Astrocyte (in vitro differentiated cells and primary cell): Measurements from ENCODE around the gene ADAM8. TPM values are rescaled to one million over a fixed set of nuclear protein-coding genes. Genes with fewer than 3 reads are reported as not detected.
"Not testable (repeated sequence)": the region's sequence is repeated elsewhere in the genome, so short reads cannot be mapped to it uniquely, and the experiment has no call there.

Experiments used
- DNase-seq: peaks from one replicate; pipeline ENCODE4 v3.0.0-alpha.2; 2010; ENCODE audit warnings: low read depth
- FAIRE-seq: peaks from 2 replicates; lab custom pipeline; 2011; peaks lifted over from hg19 to GRCh38; lab: Jason Lieb, UNC
- H2AFZ ChIP-seq: 2 replicates; pipeline ENCODE4 v1.6.0; 2012; ENCODE audit warnings: low read depth, low read length, inconsistent platforms
- H3K27ac ChIP-seq: 2 replicates; pipeline ENCODE4 v1.5.1; 2011; ENCODE audit warnings: low read depth, low read length, inconsistent platforms
- H3K27me3 ChIP-seq: 2 replicates; pipeline ENCODE4 v1.6.0; 2011; ENCODE audit warnings: low read length, inconsistent platforms; ENCODE audit not compliant: insufficient read depth
- H3K36me3 ChIP-seq: 2 replicates; pipeline ENCODE4 v1.5.1; 2011; ENCODE audit warnings: low read length, inconsistent platforms; ENCODE audit not compliant: insufficient read depth
- H3K4me1 ChIP-seq: 2 replicates; pipeline ENCODE4 v1.5.1; 2011; ENCODE audit warnings: low read length, inconsistent platforms; ENCODE audit not compliant: insufficient read depth
- H3K4me2 ChIP-seq: 2 replicates; pipeline ENCODE4 v1.6.0; 2012; ENCODE audit warnings: low read length, inconsistent platforms
- H3K4me3 ChIP-seq: 2 replicates; pipeline ENCODE4 v1.5.1; 2011; ENCODE audit warnings: low read depth, mild to moderate bottlenecking, low read length, inconsistent platforms; ENCODE audit not compliant: insufficient read depth
- H3K79me2 ChIP-seq: 2 replicates; pipeline ENCODE4 v1.6.0; 2012; ENCODE audit warnings: mild to moderate bottlenecking, low read length, inconsistent platforms; ENCODE audit not compliant: insufficient read depth
- H3K9ac ChIP-seq: 2 replicates; pipeline ENCODE4 v1.6.0; 2012; ENCODE audit warnings: mild to moderate bottlenecking, low read length, inconsistent platforms
- H3K9me3 ChIP-seq: 2 replicates; pipeline ENCODE4 v1.5.1; 2012; ENCODE audit warnings: low read depth, mild to moderate bottlenecking, low read length, inconsistent platforms; ENCODE audit not compliant: insufficient read depth
- H4K20me1 ChIP-seq: 2 replicates; pipeline ENCODE4 v1.6.0; 2012; ENCODE audit warnings: low read length, inconsistent platforms; ENCODE audit not compliant: insufficient read depth
- H3K27ac Mint-ChIP-seq: one replicate; pipeline ENCODE4 v1.8.0; 2021; ENCODE audit warnings: mild to moderate bottlenecking, mixed read lengths; ENCODE audit not compliant: unreplicated experiment
- H3K27me3 Mint-ChIP-seq: one replicate; pipeline ENCODE4 v1.8.0; 2021; ENCODE audit warnings: low read depth, mixed read lengths; ENCODE audit not compliant: unreplicated experiment
- H3K36me3 Mint-ChIP-seq: one replicate; pipeline ENCODE4 v1.8.0; 2021; ENCODE audit warnings: low read depth, mixed read lengths; ENCODE audit not compliant: unreplicated experiment
- H3K4me1 Mint-ChIP-seq: one replicate; pipeline ENCODE4 v1.8.0; 2021; ENCODE audit warnings: low read depth, mixed read lengths; ENCODE audit not compliant: unreplicated experiment
- H3K4me3 Mint-ChIP-seq: one replicate; pipeline ENCODE4 v1.8.0; 2021; ENCODE audit warnings: mild to moderate bottlenecking, moderate library complexity, mixed read lengths; ENCODE audit not compliant: unreplicated experiment
- H3K9me3 Mint-ChIP-seq: one replicate; pipeline ENCODE4 v1.8.0; 2021; ENCODE audit warnings: mild to moderate bottlenecking, mixed read lengths; ENCODE audit not compliant: unreplicated experiment
- CTCF ChIP-seq: IDR thresholded peaks from 2 replicates; pipeline ENCODE4 v1.5.1; 2011; ENCODE audit warnings: low read depth, mild to moderate bottlenecking, inconsistent platforms, low read length, moderate library complexity; ENCODE audit not compliant: insufficient read depth
- EZH2 ChIP-seq: IDR thresholded peaks from 2 replicates; pipeline ENCODE4 v1.6.1; 2012; ENCODE audit warnings: mild to moderate bottlenecking, low read length, inconsistent platforms; ENCODE audit not compliant: insufficient read depth
- total RNA-seq: library from RNA; stranded (reverse); gene quantifications from 2 replicates; pipeline ENCODE4 v1.2.1, GENCODE V29; 2021

ADAM8 gene
- total RNA-seq, 1 donor from 2014 or later = 4.6 TPM

- FAIRE-seq (no peak), DNase-seq (no peak)
- no peak overlapping the region for H3K4me3 ChIP-seq
- H3K36me3 ChIP-seq = no peaks in the 10 kb centered on the region
- no peak overlapping the region for H3K4me2 ChIP-seq
- no peak overlapping the region for H3K27ac Mint-ChIP-seq
- peaks cover 20% of the 10 kb centered on the region for H3K27me3 ChIP-seq
- H3K4me1 Mint-ChIP-seq = peaks cover 5% of the 10 kb centered on the region
- H3K4me3 Mint-ChIP-seq = no peak overlapping the region
- H3K27me3 Mint-ChIP-seq = peaks cover 53% of the 10 kb centered on the region
- H3K9ac ChIP-seq = no peak overlapping the region
- no peak overlapping the region for H2AFZ ChIP-seq
- H3K79me2 ChIP-seq = no peaks in the 10 kb centered on the region
- no peaks in the 10 kb centered on the region for H3K4me1 ChIP-seq
- no peaks in the 10 kb centered on the region for H3K9me3 ChIP-seq
- H3K9me3 Mint-ChIP-seq = peaks cover 5% of the 10 kb centered on the region
- H3K27ac ChIP-seq = no peak overlapping the region
- TF ChIP-seq CTCF (no peak), EZH2 (no peak)
- H3K36me3 Mint-ChIP-seq = no peaks in the 10 kb centered on the region
- H4K20me1 ChIP-seq = no peaks in the 10 kb centered on the region
These were observed 51.8 kb downstream of the ADAM8 start for GRCh38 chr10:133224756-133225372.

- H3K4me3 ChIP-seq = no peak overlapping the region
These were observed 52.6 kb downstream of the ADAM8 start for GRCh38 chr10:133224076-133224475.

GRCh38 chr10:133221756-133222155, 54.9 kb downstream of the ADAM8 start:
- not testable (repeated sequence) for H3K27ac ChIP-seq, H2AFZ ChIP-seq, H3K79me2 ChIP-seq, H3K4me1 ChIP-seq, H3K4me2 ChIP-seq, DNase-seq, H3K36me3 ChIP-seq, H3K27ac Mint-ChIP-seq, H3K4me3 Mint-ChIP-seq, H3K4me3 ChIP-seq, H3K4me1 Mint-ChIP-seq, H3K9ac ChIP-seq, H3K27me3 ChIP-seq, H3K36me3 Mint-ChIP-seq, H4K20me1 ChIP-seq, H3K9me3 ChIP-seq, FAIRE-seq, H3K9me3 Mint-ChIP-seq
- H3K27me3 Mint-ChIP-seq = peaks cover 46% of the 10 kb centered on the region

More at GRCh38 chr10:133224076-133224475, 52.6 kb downstream of the ADAM8 start:
- Mint-ChIP-seq H3K36me3 (no peaks in the 10 kb centered on the region), H3K4me1 (peaks cover 5% of the 10 kb centered on the region), H3K27me3 (peaks cover 53% of the 10 kb centered on the region), H3K27ac (no peak overlapping the region), H3K9me3 (peaks cover 3% of the 10 kb centered on the region), H3K4me3 (no peak overlapping the region)
- no peaks in the 10 kb centered on the region for H4K20me1 ChIP-seq
- no peak for DNase-seq
- H3K9ac ChIP-seq = no peak overlapping the region
- no peaks in the 10 kb centered on the region for H3K36me3 ChIP-seq
- no peaks in the 10 kb centered on the region for H3K79me2 ChIP-seq
- no peak for FAIRE-seq
- H3K27me3 ChIP-seq = peaks cover 18% of the 10 kb centered on the region
- no peak overlapping the region for H3K4me2 ChIP-seq
- H2AFZ ChIP-seq = no peak overlapping the region
- H3K27ac ChIP-seq = no peak overlapping the region
- H3K4me1 ChIP-seq = no peaks in the 10 kb centered on the region
- TF ChIP-seq EZH2 (no peak), CTCF (no peak)
- no peaks in the 10 kb centered on the region for H3K9me3 ChIP-seq
